GM12801 (cell line): ENCODE measurements around the gene DAAM2.

Source experiments
- TF ChIP-seq, protein P1 (sequence below): IDR thresholded peaks from one replicate; pipeline ENCODE4 v1.5.1; 2011; ENCODE audit warnings: control low read depth; ENCODE audit not compliant: insufficient read length; ENCODE audit errors: extremely low read depth

DAAM2 gene

GRCh38 chr6:39776581-39776980, 15.6 kb upstream of the DAAM2 start:
- TF ChIP-seq, protein P1, sequence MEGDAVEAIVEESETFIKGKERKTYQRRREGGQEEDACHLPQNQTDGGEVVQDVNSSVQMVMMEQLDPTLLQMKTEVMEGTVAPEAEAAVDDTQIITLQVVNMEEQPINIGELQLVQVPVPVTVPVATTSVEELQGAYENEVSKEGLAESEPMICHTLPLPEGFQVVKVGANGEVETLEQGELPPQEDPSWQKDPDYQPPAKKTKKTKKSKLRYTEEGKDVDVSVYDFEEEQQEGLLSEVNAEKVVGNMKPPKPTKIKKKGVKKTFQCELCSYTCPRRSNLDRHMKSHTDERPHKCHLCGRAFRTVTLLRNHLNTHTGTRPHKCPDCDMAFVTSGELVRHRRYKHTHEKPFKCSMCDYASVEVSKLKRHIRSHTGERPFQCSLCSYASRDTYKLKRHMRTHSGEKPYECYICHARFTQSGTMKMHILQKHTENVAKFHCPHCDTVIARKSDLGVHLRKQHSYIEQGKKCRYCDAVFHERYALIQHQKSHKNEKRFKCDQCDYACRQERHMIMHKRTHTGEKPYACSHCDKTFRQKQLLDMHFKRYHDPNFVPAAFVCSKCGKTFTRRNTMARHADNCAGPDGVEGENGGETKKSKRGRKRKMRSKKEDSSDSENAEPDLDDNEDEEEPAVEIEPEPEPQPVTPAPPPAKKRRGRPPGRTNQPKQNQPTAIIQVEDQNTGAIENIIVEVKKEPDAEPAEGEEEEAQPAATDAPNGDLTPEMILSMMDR, result no peak

DNA sequence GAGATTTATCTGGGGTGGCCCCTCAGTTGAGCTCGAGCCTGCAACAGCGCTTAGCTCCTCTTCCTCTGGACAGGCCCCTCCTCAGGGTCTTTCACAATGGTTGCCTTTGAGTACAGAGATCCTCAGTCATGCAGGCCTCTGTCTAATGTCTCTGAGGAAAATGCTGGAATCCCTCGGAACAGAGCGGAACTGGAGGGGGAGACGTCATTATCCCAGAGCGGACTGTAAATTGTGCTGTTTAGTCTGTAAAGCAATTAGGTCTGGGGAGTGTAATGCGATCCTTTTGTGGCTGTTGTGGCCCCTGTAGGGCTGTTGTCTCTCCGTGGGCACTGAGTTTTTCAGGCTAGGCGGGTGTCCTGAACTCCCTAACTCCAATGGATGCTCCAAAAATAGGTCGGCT, 15.0 kb upstream of the DAAM2 start:
- TF ChIP-seq, protein P1, result no peak

GRCh38 chr6:39777661-39778060, 14.5 kb upstream of the DAAM2 start:
- TF ChIP-seq, protein P1, result no peak

DNA sequence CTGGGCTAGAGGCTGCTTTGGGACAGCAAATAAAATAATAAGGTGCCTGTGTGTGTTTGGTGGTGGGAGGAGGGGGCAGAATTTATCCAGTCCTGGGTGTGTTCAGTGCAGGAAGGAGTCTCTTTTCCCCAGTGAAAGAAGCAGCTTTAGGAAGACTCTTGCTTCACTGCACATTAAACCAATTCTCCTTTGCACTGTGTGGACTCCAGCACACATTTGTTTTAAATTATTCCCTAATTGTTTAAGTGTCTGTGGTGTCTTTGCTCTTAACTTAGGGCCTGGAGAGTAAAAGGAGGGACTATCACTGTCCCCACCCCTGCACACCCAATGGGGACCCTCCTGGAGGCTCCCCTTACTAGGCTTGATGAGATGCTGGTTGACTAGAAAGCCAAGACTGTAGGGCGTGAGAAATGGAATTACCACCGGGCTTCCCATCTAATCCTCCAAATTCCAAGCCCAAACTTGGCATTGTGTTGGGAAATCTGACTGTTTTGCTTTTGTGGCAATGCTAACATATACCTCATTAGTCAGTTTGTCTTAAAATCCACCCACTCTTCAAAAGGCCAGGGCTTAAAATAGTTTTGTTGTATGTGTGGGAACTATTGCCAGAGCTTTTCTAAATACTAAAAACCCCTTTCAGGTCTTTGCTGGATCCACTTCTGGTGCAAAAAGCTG, 13.5 kb upstream of the DAAM2 start:
- TF ChIP-seq, protein P1, result no peak

DNA sequence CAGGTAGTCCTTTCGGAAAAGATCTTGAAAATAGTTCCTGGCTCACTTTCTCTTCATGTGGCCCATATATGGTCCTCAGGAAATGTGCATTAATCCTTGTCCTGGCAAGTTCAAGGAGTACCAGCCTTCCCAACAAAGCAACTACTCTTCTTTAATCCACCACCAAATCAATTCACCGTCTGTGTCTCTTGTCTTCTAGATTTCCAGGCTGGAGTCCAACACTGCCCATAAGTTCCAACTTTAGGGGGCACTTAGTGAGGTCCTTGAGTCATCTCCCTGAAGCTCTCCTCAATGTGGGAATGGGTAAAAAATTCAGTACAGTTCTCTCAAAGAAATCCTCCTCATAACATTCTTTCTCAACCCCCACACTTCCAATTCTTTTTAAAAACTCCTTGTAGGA, 6.9 kb upstream of the DAAM2 start:
- TF ChIP-seq, protein P1, result no peak

GRCh38 chr6:39786649-39787048, 5.5 kb upstream of the DAAM2 start:
- TF ChIP-seq, protein P1, result no peak

DNA sequence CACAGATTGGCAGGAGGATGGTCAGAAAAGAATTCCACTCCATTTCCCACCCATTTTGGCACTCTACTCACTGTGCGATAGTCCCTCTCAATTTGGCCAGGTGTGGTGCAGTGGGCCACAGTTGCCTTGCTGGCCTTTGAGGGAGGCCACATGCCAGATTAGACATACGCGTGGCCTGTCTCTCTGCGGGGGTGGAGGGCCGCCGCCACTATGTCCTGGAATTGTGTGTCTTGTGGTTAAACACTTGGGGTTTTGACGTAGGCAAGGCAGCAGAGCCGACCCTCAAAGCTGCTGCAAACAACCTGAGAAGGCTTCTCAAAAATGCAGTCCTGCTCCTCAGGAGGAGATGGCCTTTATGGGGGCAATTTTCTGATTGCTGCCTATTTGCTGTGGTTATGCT, 4.9 kb upstream of the DAAM2 start:
- TF ChIP-seq, protein P1, result no peak
